Liver (tissue), 3 donors: Measurements from ENCODE around the gene RALGPS1.

Experiments used
- FOXA1 ChIP-seq: IDR thresholded peaks from 2 replicates; pipeline ENCODE4 v1.6.1; 2016; ENCODE audit warnings: antibody characterized with exemption
- JUND ChIP-seq, 2 donors: IDR thresholded peaks; 2 replicates each; pipeline ENCODE4 v1.6.1; 2016; ENCODE audit warnings: antibody characterized with exemption in 2 of 2
- NR2F2 ChIP-seq: IDR thresholded peaks from 2 replicates; pipeline ENCODE4 v1.6.1; 2016; ENCODE audit warnings: antibody characterized with exemption
- RAD21 ChIP-seq, 2 donors: IDR thresholded peaks; 2 replicates each; pipeline ENCODE4 v1.6.1; 2016; ENCODE audit warnings: antibody characterized with exemption in 2 of 2, mild to moderate bottlenecking in 2 of 2
- TF ChIP-seq, protein P1 (sequence below): fragments of 150-350 bp; IDR thresholded peaks from 2 replicates; pipeline ENCODE4 v1.5.1; 2017; ENCODE audit warnings: improper control_type of control experiment, low read depth, low read length; ENCODE audit not compliant: missing input control
- donor health status: healthy.
- donor health status: healthy.

DNA sequence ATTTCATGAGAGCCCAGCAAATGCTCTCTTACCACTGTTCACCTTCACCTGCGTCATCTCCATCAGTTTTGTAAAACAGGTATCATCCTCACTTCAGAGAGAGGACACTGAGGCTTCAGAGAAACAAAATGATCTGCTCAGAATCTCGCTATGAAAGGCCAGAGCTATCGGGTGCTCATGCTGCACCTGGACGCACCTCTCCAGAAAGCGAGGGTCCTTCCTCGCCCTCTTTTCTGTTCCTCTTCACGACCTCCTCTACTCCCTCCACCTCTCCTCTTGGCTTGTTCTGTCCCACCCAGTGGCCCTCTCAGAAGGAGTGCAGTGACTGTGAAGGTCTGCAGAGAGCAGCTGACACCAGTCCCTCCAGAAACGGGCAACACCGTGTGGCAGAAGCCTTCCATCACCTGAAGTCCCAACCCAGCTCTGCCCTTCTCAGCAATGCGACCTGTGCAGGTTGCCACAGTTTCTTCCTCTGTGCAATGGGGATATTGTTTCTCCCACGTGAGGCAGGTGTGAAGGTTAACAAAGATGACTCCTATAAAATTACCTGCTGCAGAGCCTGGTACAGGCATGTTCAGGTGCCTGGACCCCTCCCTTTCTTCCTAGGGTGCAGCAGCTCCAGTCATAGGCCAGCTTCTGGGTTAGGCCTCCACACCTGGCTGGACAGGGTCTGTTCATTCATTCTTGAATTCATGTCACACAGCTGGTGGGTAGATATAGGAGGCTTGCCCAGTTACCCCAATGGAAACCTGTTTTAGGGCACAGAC, 253.2 kb downstream of the RALGPS1 start:
- TF ChIP-seq NR2F2 (no peak), FOXA1 (no peak), JUND (IDR thresholded peaks at IDR 0.05) (no peak), RAD21 (IDR thresholded peaks at IDR 0.05) (no peak)
- TF ChIP-seq, protein P1, sequence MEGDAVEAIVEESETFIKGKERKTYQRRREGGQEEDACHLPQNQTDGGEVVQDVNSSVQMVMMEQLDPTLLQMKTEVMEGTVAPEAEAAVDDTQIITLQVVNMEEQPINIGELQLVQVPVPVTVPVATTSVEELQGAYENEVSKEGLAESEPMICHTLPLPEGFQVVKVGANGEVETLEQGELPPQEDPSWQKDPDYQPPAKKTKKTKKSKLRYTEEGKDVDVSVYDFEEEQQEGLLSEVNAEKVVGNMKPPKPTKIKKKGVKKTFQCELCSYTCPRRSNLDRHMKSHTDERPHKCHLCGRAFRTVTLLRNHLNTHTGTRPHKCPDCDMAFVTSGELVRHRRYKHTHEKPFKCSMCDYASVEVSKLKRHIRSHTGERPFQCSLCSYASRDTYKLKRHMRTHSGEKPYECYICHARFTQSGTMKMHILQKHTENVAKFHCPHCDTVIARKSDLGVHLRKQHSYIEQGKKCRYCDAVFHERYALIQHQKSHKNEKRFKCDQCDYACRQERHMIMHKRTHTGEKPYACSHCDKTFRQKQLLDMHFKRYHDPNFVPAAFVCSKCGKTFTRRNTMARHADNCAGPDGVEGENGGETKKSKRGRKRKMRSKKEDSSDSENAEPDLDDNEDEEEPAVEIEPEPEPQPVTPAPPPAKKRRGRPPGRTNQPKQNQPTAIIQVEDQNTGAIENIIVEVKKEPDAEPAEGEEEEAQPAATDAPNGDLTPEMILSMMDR, result no peak
